ENCODE data around the gene CALHM1. TPM values are rescaled to one million over a fixed set of nuclear protein-coding genes. Genes with fewer than 3 reads are reported as not detected.

CALHM1 gene
- total and polyA plus RNA-seq, 2 experiments from 2014 or later = 0.11 TPM; not detected in 1

DNA sequence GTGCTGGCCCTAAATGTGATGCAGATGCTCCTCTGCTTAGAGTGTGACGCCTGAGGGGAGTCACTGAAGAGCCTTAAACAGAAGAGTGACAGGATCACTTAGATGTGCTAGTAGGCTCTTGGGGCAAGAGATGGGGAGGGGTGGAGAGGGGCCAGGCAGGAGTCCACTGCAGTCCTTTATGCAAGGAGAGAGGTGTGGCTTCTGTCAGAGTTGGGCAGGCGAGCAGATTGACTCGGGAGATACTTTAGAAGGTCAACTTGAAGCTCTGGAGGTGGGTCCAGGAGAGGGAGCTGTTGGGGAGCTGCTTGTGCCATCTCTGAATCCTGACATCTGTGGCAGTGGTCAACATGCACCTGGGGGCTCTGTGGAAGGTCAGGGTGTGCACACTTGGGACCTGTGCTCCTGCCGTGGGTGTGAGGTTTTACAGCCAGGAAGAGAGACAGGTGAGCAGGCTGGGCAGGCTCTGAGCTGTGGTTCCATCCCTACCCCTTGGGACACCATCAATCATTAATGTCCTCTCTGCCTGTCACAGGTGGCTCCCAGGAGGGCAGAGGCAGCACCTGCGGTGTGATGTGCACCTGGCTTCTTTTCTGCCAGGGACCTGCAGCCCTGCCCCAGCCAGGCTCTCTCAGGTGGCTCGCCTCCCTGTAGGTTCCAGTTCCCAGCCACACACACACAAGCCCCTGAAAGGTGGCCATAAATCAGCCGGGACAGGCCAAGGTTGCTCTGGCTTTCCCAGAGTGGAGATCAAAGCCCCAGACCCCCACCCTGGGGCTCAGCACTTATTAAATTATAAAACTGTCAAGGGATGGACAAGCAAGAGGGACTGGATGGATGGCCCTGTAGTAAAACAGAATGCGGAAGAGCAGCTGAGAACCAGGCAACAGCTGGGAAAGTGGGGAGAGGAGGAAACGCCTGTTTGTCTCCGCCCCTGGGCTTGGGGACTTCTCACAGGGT is 48.8 kb upstream of the CALHM1 start:
- no peak for DNase-seq (ENCODE audit: low spot score)
- H3K27ac Mint-ChIP-seq = no peak overlapping the region

DNA sequence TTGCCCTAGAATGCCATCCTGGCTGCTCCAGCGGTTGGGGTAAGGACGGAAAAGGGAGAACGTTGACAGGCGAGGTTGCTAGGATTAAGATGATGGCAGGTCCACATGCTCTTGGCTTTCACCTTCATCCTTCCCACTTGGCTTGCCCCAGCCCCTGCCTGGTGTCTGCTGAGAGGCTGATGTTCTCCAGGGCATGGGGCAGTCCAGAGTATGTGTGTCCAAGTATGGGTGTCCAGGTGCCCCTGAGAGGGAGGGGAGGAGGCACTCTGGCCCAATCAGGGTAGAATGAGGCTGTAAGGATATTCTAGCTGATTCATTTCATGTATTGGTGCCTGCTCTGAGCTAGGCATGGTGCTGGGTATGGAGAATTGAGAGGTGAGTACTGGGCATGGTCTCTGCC is 47.4 kb upstream of the CALHM1 start:
- Histone ChIP-seq H3K36me3 (ENCODE audit: insufficient read depth) (no peaks in the 10 kb centered on the region), H3K4me3 (no peak overlapping the region), H3K9me2 (ENCODE audit: insufficient read depth) (no peaks in the 10 kb centered on the region), H3K27me3 (ENCODE audit: insufficient read depth) (no peaks in the 10 kb centered on the region), H3K79me2 (replicated peaks; ENCODE audit: insufficient read depth) (no peaks in the 10 kb centered on the region), H3K27ac (ENCODE audit: low read depth) (no peak overlapping the region), H2AFZ (no peak overlapping the region), H4K20me1 (replicated peaks; ENCODE audit: insufficient read depth) (no peaks in the 10 kb centered on the region), H3F3A (replicated peaks; ENCODE audit: low read depth) (no peaks in the 10 kb centered on the region), H3K4me1 (ENCODE audit: insufficient read depth) (no peaks in the 10 kb centered on the region), H3K4me2 (no peak overlapping the region)
- H3K4me3 Mint-ChIP-seq = no peak overlapping the region
- H3K36me3 Mint-ChIP-seq (ENCODE audit: low read depth) = no peaks in the 10 kb centered on the region
- H3K4me1 Mint-ChIP-seq = peaks cover 8% of the 10 kb centered on the region; the same call in 1 of the 3 replicates
- H3K27ac Mint-ChIP-seq = no peak overlapping the region
- peaks cover 2% of the 10 kb centered on the region for H3K27me3 Mint-ChIP-seq (ENCODE audit: insufficient read depth, low read depth, poor library complexity)
- ATAC-seq (no peak), DNase-seq (ENCODE audit: low spot score) (no peak)
- H3K9me3 Mint-ChIP-seq = no peaks in the 10 kb centered on the region
- TF ChIP-seq ZNF114 (CRISPR knock-in tag; IDR thresholded peaks at IDR 0.05) = no peak
- TF ChIP-seq, protein P1, sequence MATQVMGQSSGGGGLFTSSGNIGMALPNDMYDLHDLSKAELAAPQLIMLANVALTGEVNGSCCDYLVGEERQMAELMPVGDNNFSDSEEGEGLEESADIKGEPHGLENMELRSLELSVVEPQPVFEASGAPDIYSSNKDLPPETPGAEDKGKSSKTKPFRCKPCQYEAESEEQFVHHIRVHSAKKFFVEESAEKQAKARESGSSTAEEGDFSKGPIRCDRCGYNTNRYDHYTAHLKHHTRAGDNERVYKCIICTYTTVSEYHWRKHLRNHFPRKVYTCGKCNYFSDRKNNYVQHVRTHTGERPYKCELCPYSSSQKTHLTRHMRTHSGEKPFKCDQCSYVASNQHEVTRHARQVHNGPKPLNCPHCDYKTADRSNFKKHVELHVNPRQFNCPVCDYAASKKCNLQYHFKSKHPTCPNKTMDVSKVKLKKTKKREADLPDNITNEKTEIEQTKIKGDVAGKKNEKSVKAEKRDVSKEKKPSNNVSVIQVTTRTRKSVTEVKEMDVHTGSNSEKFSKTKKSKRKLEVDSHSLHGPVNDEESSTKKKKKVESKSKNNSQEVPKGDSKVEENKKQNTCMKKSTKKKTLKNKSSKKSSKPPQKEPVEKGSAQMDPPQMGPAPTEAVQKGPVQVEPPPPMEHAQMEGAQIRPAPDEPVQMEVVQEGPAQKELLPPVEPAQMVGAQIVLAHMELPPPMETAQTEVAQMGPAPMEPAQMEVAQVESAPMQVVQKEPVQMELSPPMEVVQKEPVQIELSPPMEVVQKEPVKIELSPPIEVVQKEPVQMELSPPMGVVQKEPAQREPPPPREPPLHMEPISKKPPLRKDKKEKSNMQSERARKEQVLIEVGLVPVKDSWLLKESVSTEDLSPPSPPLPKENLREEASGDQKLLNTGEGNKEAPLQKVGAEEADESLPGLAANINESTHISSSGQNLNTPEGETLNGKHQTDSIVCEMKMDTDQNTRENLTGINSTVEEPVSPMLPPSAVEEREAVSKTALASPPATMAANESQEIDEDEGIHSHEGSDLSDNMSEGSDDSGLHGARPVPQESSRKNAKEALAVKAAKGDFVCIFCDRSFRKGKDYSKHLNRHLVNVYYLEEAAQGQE (IDR thresholded peaks at IDR 0.05; ENCODE audit: unreplicated experiment) = no peak

More for the DNA sequence above, 48.8 kb upstream of the CALHM1 start:
- Mint-ChIP-seq H3K36me3 (ENCODE audit: low read depth) (no peaks in the 10 kb centered on the region), H3K4me1 (peaks cover 8% of the 10 kb centered on the region; the same call in 1 of the 3 replicates), H3K27me3 (ENCODE audit: insufficient read depth, low read depth, poor library complexity) (peaks cover 2% of the 10 kb centered on the region), H3K4me3 (no peak overlapping the region), H3K9me3 (no peaks in the 10 kb centered on the region)
- H3K27me3 ChIP-seq (ENCODE audit: insufficient read depth) = no peaks in the 10 kb centered on the region
- no peaks in the 10 kb centered on the region for H3F3A ChIP-seq (replicated peaks; ENCODE audit: low read depth)
- H3K9me2 ChIP-seq (ENCODE audit: insufficient read depth) = no peaks in the 10 kb centered on the region
- H3K4me1 ChIP-seq (ENCODE audit: insufficient read depth) = no peaks in the 10 kb centered on the region
- no peak overlapping the region for H3K4me2 ChIP-seq
- no peak overlapping the region for H3K4me3 ChIP-seq
- H3K27ac ChIP-seq (ENCODE audit: low read depth) = no peak overlapping the region
- H2AFZ ChIP-seq = 0 out of 2 replicates have a peak overlapping the region, but pooled peaks have one; percentile 38
- no peaks in the 10 kb centered on the region for H3K36me3 ChIP-seq (ENCODE audit: insufficient read depth)
- peak; percentile 42; the same call in 2 of the 3 replicates for ATAC-seq
- H4K20me1 ChIP-seq (replicated peaks; ENCODE audit: insufficient read depth) = no peaks in the 10 kb centered on the region
- TF ChIP-seq, protein P2, sequence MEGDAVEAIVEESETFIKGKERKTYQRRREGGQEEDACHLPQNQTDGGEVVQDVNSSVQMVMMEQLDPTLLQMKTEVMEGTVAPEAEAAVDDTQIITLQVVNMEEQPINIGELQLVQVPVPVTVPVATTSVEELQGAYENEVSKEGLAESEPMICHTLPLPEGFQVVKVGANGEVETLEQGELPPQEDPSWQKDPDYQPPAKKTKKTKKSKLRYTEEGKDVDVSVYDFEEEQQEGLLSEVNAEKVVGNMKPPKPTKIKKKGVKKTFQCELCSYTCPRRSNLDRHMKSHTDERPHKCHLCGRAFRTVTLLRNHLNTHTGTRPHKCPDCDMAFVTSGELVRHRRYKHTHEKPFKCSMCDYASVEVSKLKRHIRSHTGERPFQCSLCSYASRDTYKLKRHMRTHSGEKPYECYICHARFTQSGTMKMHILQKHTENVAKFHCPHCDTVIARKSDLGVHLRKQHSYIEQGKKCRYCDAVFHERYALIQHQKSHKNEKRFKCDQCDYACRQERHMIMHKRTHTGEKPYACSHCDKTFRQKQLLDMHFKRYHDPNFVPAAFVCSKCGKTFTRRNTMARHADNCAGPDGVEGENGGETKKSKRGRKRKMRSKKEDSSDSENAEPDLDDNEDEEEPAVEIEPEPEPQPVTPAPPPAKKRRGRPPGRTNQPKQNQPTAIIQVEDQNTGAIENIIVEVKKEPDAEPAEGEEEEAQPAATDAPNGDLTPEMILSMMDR (conservative IDR thresholded peaks at IDR 0.05; ENCODE audit: low read depth in 2 of 2) = peak in 1 of 2 experiments; percentile 45; a peak in 2 of 4 replicates
- TF ChIP-seq POLR2AphosphoS5 (IDR thresholded peaks at IDR 0.05; ENCODE audit: low read depth) = no peak
- H3K79me2 ChIP-seq (replicated peaks; ENCODE audit: insufficient read depth) = no peaks in the 10 kb centered on the region
